ENCODE results near the gene PAQR4.
"Not testable (repeated sequence)": the region's sequence is repeated elsewhere in the genome, so short reads cannot be mapped to it uniquely, and the experiment has no call there.

The PAQR4 gene

DNA sequence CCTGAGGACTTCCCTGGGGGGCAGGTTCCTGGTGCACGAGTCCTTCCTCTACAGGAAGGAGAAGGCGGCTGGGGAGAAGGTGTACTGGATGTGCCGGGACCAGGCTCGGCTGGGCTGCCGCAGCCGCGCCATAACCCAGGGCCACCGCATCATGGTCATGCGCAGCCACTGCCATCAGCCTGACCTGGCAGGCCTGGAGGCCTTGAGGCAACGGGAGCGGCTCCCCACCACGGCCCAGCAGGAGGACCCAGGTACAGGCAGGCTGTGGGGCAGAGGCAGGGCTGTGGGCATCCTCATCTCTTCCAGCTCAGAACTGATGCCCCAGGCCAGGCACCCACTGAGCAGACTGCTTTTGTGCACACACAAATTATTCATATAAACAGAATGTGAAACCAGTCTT, 30.9 kb upstream of the PAQR4 start:
- DNase-seq = no peak
- in situ Hi-C loops (cut with HindIII; ENCODE audit: low pct_ligation_motif_present, low pct_unique_long_range_greater_than_20kb, low sequenced_read_pairs) = no loop called here

DNA sequence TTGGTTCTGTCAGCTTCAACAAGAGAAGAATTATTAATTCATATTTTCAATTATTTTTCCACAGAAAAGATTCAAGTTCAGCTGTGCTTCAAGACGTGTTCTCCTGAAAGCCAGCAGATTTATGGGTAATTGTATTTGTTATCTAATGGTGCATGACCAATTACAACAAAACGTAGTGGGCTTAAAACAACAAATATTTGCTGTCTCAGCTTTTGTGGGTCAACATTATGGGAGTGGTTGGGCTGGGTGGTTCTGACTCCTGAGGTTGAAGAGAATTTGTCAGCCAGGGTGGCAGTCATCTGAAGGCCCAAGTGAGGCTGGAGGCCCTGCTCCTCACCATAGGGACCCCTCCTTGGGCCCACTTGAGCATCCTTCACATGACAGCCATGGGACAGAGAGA, 29.2 kb upstream of the PAQR4 start:
- in situ Hi-C loops (cut with HindIII; ENCODE audit: low pct_ligation_motif_present, low pct_unique_long_range_greater_than_20kb, low sequenced_read_pairs) = no loop called here
- DNase-seq = no peak

DNA sequence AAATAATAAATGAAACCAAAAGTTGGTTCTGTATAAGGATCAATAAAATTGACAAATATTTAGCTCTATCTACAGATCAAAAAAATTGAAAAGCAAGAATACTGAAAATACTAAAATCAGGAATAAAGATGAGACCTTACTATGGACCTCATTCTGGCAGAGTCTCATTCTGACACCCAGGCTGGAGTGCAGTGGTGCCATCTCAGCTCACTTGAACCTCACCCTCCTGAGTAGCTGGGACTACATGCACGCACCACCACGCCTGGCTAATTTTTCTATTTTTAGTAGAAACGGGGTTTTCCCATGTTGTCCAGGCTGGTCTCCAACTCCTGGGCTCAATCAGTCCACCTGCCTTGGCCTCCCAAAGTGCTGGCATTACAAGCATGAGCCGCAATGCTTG, 27.1 kb upstream of the PAQR4 start:
- no peak for DNase-seq
- in situ Hi-C loops (cut with HindIII; ENCODE audit: low pct_ligation_motif_present, low pct_unique_long_range_greater_than_20kb, low sequenced_read_pairs) = no loop called here

DNA sequence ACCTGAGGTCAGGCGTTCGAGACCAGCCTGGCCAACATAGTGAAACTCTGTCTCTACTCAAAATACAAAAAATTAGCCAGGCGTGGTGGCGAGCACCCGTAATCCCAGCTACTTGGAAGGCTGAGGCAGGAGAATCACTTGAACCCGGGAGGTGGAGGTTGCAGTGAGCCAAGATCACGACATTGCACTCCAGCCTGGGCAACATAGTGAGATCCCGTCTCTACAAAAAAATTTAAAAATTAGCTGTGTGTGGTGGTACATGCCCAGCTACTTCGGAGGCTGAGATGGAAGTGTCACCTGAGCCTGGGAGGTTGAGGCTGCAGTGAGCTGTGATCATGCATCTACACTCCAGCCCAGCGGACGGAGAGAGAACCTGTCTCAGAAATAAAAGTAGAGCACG, 25.4 kb upstream of the PAQR4 start:
- DNase-seq; in situ Hi-C loops (cut with HindIII; ENCODE audit: low pct_ligation_motif_present, low pct_unique_long_range_greater_than_20kb, low sequenced_read_pairs): not testable (repeated sequence)

DNA sequence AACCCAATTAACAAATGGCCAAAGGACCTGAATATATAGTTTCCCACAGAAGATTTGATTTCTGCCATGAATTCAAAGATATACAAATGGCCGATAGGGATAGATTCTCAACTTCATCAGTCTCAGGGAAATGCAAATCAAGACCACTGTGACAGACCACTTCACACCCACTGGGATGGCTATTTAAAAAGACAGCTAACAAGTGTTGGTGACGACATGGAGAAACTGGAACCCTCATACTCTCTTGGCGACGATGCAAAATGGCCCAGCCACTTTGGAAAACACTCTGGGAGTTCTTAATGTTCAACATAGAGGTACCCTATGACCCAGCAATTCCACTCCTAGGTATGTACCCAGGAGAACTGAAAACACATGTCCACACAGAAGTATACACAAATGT, 22.5 kb upstream of the PAQR4 start:
- no peak for DNase-seq
- in situ Hi-C loops (cut with HindIII; ENCODE audit: low pct_ligation_motif_present, low pct_unique_long_range_greater_than_20kb, low sequenced_read_pairs) = no loop called here

DNA sequence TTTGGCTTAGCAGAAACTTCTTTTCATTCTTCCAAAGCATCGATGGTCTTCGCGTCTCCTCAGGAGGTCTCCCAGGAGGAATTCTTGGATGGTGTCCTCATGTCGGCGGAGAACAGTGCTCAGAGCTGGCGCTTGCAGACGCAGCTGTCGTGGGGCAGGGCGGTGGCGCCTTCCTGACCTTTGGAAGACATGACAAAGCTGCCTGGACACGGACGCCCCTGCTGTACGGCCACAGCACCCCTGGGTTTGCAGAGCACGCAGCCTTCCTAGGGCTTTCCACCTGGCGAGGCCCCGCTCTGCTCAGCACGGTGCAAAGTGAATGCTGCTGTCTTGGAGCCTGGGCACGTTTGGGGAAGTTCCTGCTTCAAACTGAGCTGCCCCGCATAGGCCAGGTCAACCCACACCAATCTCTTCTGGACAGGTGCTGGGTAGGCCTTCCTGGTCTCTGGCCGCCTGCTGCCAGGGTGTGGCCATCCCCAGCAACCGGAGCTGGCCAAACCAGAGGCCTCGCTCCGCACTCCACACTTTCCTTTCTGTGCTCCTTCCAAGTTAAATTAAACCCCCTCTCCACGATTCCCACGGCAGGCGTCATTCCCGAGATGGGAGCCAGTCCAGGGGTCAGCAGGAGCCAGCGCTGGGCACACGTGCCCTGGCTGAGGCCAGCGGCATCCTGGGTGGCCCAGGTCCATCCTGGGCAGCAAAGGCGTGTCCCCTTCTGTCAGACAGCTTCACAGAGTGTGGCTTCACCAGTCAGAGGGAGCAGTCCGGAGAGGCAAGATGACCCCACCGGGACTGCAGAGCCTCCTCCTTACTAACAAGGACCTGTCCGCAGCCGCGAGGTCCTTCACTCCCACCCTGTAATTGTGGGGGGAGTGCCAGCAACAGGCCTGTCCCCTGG, 20.1 kb upstream of the PAQR4 start:
- in situ Hi-C loops (cut with HindIII; ENCODE audit: low pct_ligation_motif_present, low pct_unique_long_range_greater_than_20kb, low sequenced_read_pairs) = no loop called here

DNA sequence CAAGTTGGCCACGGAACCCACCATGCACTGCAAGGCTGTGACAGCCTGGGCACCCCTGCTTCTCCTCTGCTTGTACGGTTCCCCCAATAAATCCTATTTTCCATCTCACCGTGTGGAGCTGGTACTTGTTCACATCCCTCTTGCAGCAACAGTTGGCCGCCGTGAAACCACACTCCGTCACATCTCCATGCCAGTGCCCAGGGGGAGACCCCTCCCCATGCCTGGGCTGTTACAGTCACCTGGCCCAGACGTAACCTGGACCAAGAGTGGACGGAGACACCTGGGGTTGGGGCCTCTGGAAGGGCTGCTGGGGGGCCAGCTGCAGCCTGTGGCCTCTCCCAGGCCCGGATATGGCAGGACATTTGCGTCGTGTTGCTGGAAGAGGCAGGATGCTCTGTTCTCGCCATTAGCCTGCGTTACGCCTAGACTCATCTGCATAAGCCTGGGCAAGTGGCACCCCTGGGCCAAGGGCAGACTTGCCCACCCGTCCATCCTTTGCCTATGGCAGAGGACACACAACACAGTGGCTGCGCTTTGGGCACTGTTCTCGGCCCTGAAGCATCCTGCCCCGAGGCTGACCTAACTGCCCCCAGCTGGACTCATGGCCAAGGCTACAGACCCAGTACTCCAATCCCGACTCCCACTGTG, 19.3 kb upstream of the PAQR4 start:
- in situ Hi-C loops (cut with HindIII; ENCODE audit: low pct_ligation_motif_present, low pct_unique_long_range_greater_than_20kb, low sequenced_read_pairs) = no loop called here
- no peak for DNase-seq

More for the DNA sequence above, 20.1 kb upstream of the PAQR4 start:
- no peak for DNase-seq

DNA sequence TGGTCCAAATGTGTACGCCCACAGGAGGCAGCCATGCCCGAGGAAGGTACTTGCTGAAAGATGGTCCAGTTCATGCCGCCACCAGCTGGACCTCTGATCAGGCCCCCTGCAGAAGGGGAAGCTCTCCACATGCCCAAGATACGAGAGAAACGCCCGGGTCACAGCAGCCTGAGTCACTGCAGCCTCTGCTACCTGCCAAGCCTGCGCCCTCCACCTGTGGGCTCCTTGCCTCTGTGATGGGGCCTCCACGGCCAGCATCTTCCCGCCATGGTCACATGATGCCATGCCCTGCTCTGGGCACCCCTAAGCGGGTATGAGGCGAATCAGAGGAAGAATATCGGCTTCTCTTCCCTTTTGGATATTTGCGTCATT, 18.8 kb upstream of the PAQR4 start:
- in situ Hi-C loops (cut with HindIII; ENCODE audit: low pct_ligation_motif_present, low pct_unique_long_range_greater_than_20kb, low sequenced_read_pairs) = no loop called here
- DNase-seq = no peak

DNA sequence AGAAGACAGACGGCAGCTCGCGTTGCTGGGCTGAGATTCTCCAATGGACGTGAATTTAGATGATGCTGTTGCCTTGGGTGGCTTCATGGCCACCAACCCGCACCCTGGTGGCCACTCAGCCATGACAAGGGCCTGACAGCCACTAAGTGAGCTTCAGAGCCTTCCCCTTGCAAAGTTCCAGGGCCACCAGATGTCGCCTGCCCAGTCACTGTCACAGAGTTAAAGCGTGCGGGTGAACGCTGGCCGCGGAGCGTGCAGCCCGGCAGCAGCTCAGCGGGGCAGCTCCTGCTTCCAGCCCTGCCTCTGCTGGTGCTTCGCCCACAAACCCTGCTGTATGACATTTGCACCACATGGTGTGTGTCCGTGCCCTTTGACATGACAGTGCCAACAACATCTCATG, 18.4 kb upstream of the PAQR4 start:
- in situ Hi-C loops (cut with HindIII; ENCODE audit: low pct_ligation_motif_present, low pct_unique_long_range_greater_than_20kb, low sequenced_read_pairs) = no loop called here

DNA sequence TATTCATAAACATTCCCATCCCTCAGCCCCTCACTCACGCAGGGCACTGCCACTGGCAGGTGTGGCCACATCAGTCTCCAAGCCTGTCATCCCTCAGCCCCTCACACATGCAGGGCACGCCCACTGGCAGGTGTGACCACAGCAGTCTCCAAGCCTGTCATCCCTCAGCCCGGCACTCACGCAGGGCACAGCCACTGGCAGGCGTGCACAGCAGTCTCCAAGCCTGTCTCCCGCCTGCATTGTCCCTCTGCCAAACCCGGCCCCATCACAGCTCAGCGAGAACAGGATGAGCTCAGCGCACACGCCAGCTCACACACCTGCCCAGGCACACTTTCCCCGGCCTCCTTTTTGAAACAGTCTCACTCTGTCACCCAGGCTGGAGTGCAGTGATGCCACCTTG, 16.5 kb upstream of the PAQR4 start:
- in situ Hi-C loops (cut with HindIII; ENCODE audit: low pct_ligation_motif_present, low pct_unique_long_range_greater_than_20kb, low sequenced_read_pairs) = no loop called here
- no peak for DNase-seq

More for the DNA sequence above, 18.4 kb upstream of the PAQR4 start:
- DNase-seq = no peak

DNA sequence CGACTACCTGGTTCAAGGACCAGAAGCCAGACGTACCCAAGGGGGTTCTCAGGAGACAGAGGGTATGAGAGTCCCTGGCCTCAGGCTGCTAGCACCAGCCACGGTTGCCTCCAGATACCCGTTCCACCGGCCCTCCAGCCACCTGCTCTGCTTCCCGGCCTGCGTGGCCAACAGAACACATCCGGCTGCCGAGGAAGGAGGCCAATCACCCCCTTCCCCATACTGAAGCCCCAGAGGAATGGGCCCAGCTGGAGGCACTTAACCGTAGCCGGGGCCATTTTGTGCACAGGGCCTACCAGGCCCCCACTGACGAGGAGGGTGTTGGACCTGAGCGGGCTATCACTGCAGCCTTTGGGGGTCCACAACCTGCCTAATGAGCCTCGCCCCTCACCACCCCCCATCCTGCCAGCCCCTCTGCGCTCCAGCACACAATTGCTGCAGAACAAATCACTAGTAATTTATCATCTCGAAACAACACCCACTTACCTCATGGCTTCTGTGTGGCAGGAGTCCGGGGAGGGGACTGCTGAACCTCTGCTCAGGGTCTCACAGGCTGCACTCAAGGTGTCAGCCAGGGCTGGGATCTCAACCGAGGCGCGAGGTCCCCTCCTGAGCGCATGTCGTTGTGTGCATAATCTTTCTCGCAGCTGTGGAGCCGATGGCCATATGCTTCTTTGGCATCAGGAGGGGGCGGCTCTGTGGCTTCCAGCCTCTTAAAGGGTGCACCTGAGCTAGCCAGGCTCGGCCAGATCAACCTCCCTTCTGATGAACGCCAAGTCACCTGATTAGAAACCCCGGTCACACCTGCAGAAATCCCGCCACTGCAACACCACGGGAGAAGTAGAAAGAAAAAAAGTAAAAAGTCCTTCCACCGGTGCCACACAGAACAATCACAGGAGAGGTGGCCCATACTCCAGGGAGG, 15.2 kb upstream of the PAQR4 start:
- no peak for DNase-seq

DNA sequence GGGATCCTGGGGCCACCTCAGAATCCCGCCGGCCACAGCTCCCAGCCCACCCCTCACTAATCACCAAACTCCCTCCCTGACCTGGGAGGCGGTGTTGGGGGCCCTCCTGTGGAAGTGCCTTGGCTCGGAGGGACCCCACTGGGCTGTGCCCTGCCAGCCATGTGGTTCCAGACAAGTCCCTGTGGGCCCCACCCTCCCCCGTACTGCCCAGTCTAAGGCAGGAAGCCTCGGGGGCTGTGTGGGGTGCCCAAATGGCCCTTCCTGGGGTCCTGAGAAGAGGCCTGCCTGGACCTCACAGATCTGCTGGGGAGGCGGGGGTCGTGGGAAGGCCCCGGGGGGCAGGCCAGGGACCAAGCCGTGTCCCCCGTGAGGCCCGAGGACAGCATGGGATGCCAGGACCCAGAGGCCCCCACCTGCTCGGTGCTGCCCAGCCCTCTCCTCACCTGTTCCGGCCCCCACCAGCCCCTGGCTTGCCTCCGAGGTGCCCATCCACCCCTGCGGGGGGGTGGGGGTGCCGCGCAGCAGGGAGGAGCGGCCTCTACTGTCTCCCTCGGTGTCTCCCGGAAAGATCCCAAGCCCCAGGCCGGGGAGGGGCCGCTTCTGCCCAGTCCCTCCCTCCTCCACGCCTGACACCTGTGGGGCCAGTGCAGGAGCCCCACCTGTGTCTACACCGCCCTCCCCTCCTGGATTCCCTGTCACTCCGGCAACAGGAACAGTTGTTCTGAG, 14.3 kb upstream of the PAQR4 start:
- in situ Hi-C loops (cut with HindIII; ENCODE audit: low pct_ligation_motif_present, low pct_unique_long_range_greater_than_20kb, low sequenced_read_pairs) = no loop called here
- DNase-seq = no peak

More for the DNA sequence above, 15.2 kb upstream of the PAQR4 start:
- in situ Hi-C loops (cut with HindIII; ENCODE audit: low pct_ligation_motif_present, low pct_unique_long_range_greater_than_20kb, low sequenced_read_pairs) = no loop called here

DNA sequence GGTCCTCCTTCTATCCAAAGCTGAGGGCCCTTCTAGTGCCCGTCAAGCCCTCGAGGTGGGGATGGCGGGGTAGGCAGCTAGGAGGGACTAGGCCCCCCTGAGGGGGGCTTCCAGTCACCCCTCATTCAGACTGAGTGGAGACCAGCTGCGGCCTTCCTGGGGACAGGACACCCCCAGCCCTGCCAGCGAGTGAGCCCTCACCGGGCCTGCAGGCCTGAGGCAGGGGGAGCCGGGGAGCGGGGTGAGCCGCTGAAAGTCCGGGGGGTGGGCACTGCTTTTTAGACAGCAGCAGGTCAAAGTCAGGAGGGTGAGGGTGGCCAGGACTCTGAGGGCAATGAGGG, 13.7 kb upstream of the PAQR4 start:
- no peak for DNase-seq
- in situ Hi-C loops (cut with HindIII; ENCODE audit: low pct_ligation_motif_present, low pct_unique_long_range_greater_than_20kb, low sequenced_read_pairs) = no loop called here

DNA sequence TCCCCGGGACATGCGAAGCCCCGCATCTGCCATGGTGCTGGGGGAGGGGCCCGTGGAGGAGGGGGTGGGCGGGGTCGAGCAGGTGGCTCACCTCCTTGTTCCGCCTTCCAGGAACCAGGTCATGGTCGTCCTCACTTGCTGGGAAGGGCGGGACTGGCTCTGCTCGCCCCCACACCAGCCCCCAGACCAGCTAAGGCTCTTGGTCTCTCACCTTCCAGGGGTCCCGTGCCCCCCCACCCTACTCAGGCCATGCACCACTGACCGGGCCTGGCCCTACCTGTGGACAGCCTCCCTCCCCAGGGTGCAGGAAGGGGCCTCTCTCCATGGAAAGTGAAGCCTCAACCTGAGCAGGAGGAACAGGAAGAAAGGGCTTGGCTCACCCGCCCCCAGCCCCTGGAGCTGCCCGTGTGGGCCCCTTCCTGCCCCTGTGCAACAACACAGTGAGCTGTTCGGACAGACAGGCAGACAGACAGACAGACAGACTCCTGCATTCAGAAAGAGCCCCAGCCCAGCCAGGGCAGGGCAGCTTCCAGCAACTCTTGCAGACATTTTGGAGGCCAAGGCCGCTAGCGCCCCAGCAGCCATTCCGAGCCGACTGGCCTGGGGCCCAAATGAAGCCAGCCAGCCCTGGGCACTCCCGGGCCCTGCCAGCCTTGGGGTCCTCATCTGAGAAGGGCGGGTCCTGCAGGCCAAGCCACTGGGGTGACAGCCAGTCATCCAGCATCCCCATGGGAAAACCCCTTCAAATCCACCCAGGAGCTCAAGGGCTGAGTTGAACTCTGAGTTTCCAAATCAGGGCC, 13.2 kb upstream of the PAQR4 start:
- no peak for DNase-seq

DNA sequence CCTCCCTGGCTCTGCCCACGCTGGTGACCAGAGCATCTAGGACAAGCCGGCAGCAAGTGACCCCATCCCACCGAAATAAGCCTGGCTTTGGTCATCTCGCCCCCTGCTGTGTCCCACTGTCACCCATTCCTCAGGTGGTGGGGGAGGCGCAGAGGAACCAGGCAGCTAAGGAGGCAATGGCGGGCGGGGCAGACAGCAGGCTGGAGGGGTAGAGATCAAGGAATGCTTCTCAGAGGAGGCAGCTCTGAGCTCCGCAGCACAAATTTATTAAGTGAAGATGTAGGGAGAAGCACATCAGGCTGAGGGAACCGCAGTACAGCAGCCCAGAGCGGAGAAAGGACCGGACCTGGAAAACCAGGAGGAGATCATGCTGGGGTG, 12.6 kb upstream of the PAQR4 start:
- DNase-seq = no peak
- in situ Hi-C loops (cut with HindIII; ENCODE audit: low pct_ligation_motif_present, low pct_unique_long_range_greater_than_20kb, low sequenced_read_pairs) = no loop called here

More for the DNA sequence above, 13.2 kb upstream of the PAQR4 start:
- in situ Hi-C loops (cut with HindIII; ENCODE audit: low pct_ligation_motif_present, low pct_unique_long_range_greater_than_20kb, low sequenced_read_pairs) = no loop called here

DNA sequence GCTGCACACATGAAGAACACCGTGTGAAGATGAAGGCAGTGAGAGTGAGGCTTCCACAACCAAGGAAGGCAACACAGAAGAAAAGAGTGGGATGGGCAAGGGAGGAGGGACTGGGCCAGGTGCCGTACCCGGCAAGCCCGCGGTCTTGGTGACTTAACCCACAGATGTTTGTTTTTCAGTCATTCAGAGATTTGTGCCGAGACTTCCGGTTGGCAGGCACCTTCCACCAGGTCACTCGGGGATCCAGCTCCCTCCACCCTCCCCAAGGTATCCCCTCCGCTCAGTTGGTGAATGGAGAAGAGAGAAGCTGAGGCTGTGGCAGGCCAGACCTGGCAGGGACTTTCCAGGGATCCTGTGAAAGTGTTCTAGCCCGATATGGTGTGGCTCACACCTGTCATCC, 9.9 kb upstream of the PAQR4 start:
- no peak for DNase-seq
- in situ Hi-C loops (cut with HindIII; ENCODE audit: low pct_ligation_motif_present, low pct_unique_long_range_greater_than_20kb, low sequenced_read_pairs) = no loop called here

DNA sequence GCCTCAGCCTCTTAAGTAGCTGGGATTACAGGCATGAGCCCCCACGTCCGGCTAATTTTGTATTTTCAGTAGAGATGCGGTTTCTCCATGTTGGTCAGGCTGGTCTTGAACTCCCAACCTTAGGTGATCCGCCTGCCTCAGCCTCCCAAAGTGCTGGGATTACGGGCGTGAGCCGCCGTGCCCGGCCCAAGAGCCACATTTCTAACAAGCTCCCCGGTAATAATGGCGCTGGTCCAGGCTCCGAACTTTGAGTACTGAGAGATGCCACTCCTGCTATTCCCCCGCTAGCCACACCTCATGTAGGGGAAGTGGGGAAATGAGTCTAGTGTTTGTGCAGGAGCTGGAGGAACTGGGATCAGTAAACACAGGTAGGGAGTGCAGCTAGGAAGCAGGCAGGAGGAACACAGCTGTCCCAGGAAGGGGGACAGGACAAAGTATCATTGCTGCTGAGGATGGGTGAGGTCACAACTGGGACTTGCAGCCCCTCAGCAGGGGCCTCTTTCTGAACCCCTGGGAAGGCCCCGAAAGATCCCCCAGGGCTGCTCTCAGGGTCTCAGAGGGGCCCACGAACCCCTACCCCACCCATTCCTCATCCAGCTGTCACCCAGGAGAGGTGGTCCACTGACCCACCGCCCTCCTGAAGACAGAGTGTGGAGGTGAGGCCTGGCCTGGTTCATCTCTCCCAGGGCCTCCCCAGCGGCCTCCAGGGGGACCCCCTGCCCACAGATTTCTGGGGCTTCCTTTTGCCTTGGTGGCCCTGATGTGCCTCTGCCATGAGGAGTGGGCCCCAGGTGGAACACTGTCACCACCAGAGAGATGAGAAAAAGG, 8.8 kb upstream of the PAQR4 start:
- in situ Hi-C loops (cut with HindIII; ENCODE audit: low pct_ligation_motif_present, low pct_unique_long_range_greater_than_20kb, low sequenced_read_pairs) = no loop called here
- DNase-seq = no peak

Measured in ACHN (cell line).